ENCODE results near the gene CCR4.

The CCR4 gene

GRCh38 chr3:33004205-33004604 is 52.8 kb downstream of the CCR4 start:
- intact Hi-C loops (cut with DNase I) = no loop called here
- DNase-seq = no peak

- no peak for DNase-seq
- intact Hi-C loops (cut with DNase I) = no loop called here
Measured at GRCh38 chr3:33004961-33005360, 53.5 kb downstream of the CCR4 start.

Measured in head of caudate nucleus (tissue), 42 donors.